HepG2 (cell line): ENCODE measurements around the gene TGM1. TPM values are rescaled to one million over a fixed set of nuclear protein-coding genes. Genes with fewer than 3 reads are reported as not detected.

Experiments
- GZF1 ChIP-seq: sonication (generic); formaldehyde crosslinking; IDR thresholded peaks from 2 replicates; pipeline ENCODE4 v1.5.1; 2020; ENCODE audit warnings: mild to moderate bottlenecking, missing genetic modification reagents
- NFATC3 ChIP-seq: sonication (generic); formaldehyde crosslinking; IDR thresholded peaks from 2 replicates; pipeline ENCODE4 v1.5.1; 2020; ENCODE audit warnings: mild to moderate bottlenecking, missing genetic modification reagents
- SMYD3 ChIP-seq: sonication (generic); formaldehyde crosslinking; IDR thresholded peaks from 2 replicates; pipeline ENCODE4 v1.8.1; 2023; ENCODE audit warnings: mild to moderate bottlenecking, missing genetic modification reagents
- SP4 ChIP-seq: sonication (generic); formaldehyde crosslinking; IDR thresholded peaks from 2 replicates; pipeline ENCODE4 v1.8.1; 2023; ENCODE audit warnings: mild to moderate bottlenecking, missing genetic modification reagents
- SUZ12 ChIP-seq: fragments of 150-350 bp; IDR thresholded peaks from 2 replicates; pipeline ENCODE4 v1.6.1; 2014; ENCODE audit warnings: low read depth, low read length
- ZNF235 ChIP-seq: sonication (generic); formaldehyde crosslinking; IDR thresholded peaks from 2 replicates; pipeline ENCODE4 v1.8.1; 2023; ENCODE audit warnings: mild to moderate bottlenecking, missing genetic modification reagents, borderline replicate concordance
- ZNF318 ChIP-seq: sonication (generic); formaldehyde crosslinking; IDR thresholded peaks from 2 replicates; pipeline ENCODE4 v1.4.0; 2020; ENCODE audit warnings: mild to moderate bottlenecking, missing genetic modification reagents
- ZNF354B ChIP-seq: sonication (generic); formaldehyde crosslinking; IDR thresholded peaks from 2 replicates; pipeline ENCODE4 v1.8.0; 2022; ENCODE audit warnings: mild to moderate bottlenecking, missing genetic modification reagents
- ZSCAN5A ChIP-seq: sonication (generic); formaldehyde crosslinking; IDR thresholded peaks from 2 replicates; pipeline ENCODE4 v1.8.0; 2022; ENCODE audit warnings: mild to moderate bottlenecking, missing genetic modification reagents, borderline replicate concordance
- polyA plus RNA-seq, 8 experiments: library from polyadenylated mRNA; depleted of rRNA in 3 of 8; stranded (reverse) in 7 of 8; unstranded in 1 of 8; fragments of >200 nt; fragmentation: Illumina TruSeq in 4 of 8; extraction: Trizol in 4 of 8; gene quantifications; 2 replicates each; pipeline versions ENCODE4 v1.2.1 to v1.2.3, GENCODE V29; 2011 to 2016; ENCODE audit warnings: low read depth in 4 of 8, missing spikeins in 1 of 8, mixed read lengths in 1 of 8; ENCODE audit not compliant: insufficient read depth in 1 of 8
- total RNA-seq, 5 experiments: library from RNA; depleted of rRNA; stranded (reverse); fragments of >200 nt; fragmentation: Illumina TruSeq; extraction: Trizol; gene quantifications; 2 replicates each; pipeline ENCODE4 v1.2.3, GENCODE V29; 2016; ENCODE audit warnings: low read depth in 1 of 5
- TF ChIP-seq, protein P1 (sequence below): sonication (generic); formaldehyde crosslinking; IDR thresholded peaks from 2 replicates; pipeline ENCODE4 v1.4.0; 2020; ENCODE audit warnings: missing genetic modification reagents, mild to moderate bottlenecking, borderline replicate concordance
- TF ChIP-seq, protein P2 (sequence below): sonication (generic); formaldehyde crosslinking; IDR thresholded peaks from 2 replicates; pipeline ENCODE4 v1.5.1; 2020; ENCODE audit warnings: missing genetic modification reagents, mild to moderate bottlenecking, borderline replicate concordance

Gene TGM1
- total and polyA plus RNA-seq, 2 of the 13 experiments (the other 11 are each of a cell fraction or from before 2014, with no cell fraction given) = 3.2 to 10.6 TPM

- TF ChIP-seq, protein P1, sequence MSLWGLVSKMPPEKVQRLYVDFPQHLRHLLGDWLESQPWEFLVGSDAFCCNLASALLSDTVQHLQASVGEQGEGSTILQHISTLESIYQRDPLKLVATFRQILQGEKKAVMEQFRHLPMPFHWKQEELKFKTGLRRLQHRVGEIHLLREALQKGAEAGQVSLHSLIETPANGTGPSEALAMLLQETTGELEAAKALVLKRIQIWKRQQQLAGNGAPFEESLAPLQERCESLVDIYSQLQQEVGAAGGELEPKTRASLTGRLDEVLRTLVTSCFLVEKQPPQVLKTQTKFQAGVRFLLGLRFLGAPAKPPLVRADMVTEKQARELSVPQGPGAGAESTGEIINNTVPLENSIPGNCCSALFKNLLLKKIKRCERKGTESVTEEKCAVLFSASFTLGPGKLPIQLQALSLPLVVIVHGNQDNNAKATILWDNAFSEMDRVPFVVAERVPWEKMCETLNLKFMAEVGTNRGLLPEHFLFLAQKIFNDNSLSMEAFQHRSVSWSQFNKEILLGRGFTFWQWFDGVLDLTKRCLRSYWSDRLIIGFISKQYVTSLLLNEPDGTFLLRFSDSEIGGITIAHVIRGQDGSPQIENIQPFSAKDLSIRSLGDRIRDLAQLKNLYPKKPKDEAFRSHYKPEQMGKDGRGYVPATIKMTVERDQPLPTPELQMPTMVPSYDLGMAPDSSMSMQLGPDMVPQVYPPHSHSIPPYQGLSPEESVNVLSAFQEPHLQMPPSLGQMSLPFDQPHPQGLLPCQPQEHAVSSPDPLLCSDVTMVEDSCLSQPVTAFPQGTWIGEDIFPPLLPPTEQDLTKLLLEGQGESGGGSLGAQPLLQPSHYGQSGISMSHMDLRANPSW (CRISPR knock-in tag) = no peak; the same call in 1 of the 2 replicates
- TF ChIP-seq ZSCAN5A (peak; percentile 89; the same call in 1 of the 2 replicates), ZNF235 (CRISPR knock-in tag) (0 out of 2 replicates have a peak, but pooled peaks have one; percentile 11), NFATC3 (CRISPR knock-in tag) (peak; percentile 8; the same call in 1 of the 2 replicates), GZF1 (CRISPR knock-in tag) (no peak), ZNF354B (CRISPR knock-in tag) (peak; percentile 95), SUZ12 (peak; percentile 25; the same call in 1 of the 2 replicates), SMYD3 (CRISPR knock-in tag) (peak; percentile 7; the same call in 1 of the 2 replicates), ZNF318 (peak; percentile 79; the same call in 1 of the 2 replicates), SP4 (CRISPR knock-in tag) (peak; percentile 25)
- TF ChIP-seq, protein P2, sequence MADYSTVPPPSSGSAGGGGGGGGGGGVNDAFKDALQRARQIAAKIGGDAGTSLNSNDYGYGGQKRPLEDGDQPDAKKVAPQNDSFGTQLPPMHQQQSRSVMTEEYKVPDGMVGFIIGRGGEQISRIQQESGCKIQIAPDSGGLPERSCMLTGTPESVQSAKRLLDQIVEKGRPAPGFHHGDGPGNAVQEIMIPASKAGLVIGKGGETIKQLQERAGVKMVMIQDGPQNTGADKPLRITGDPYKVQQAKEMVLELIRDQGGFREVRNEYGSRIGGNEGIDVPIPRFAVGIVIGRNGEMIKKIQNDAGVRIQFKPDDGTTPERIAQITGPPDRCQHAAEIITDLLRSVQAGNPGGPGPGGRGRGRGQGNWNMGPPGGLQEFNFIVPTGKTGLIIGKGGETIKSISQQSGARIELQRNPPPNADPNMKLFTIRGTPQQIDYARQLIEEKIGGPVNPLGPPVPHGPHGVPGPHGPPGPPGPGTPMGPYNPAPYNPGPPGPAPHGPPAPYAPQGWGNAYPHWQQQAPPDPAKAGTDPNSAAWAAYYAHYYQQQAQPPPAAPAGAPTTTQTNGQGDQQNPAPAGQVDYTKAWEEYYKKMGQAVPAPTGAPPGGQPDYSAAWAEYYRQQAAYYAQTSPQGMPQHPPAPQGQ = 0 out of 2 replicates have a peak, but pooled peaks have one; percentile 33
Measured at GRCh38 chr14:24308342-24309124, 45.6 kb upstream of the TGM1 start (continued).
